Left lung (tissue), 10 donors: ENCODE measurements around the gene C13orf46. TPM values are rescaled to one million over a fixed set of nuclear protein-coding genes. Genes with fewer than 3 reads are reported as not detected.

Experiments
- ATAC-seq: fragments of 200-7000 bp; cut with Tn5 transposase; one replicate; pipeline ENCODE4 v1.9.1; 2020; ENCODE audit warnings: moderate library complexity
- DNase-seq, 4 donors: peaks; one replicate each; pipeline ENCODE4 v3.0.0-alpha.2; 2013 to 2020
- H3K27ac ChIP-seq, 2 donors: fragments of 200-600 bp; sonication (generic) in 1 of 2; one replicate each; pipeline versions ENCODE4 v1.5.0 to v1.8.0; 2020 to 2021
- H3K27me3 ChIP-seq, 2 donors: fragments of 200-600 bp; sonication (generic) in 1 of 2; one replicate each; pipeline versions ENCODE4 v1.5.0 to v1.8.0; 2020 to 2021
- H3K36me3 ChIP-seq, 2 donors: fragments of 200-600 bp; sonication (generic) in 1 of 2; one replicate each; pipeline versions ENCODE4 v1.5.0 to v1.8.0; 2020 to 2021
- H3K4me1 ChIP-seq, 2 donors: fragments of 200-600 bp; one replicate each; pipeline ENCODE4 v1.8.0; 2021
- H3K4me3 ChIP-seq, 2 donors: fragments of 200-600 bp; sonication (generic) in 1 of 2; one replicate each; pipeline versions ENCODE4 v1.5.0 to v1.8.0; 2020 to 2021; ENCODE audit warnings: mild to moderate bottlenecking in 1 of 2
- H3K9me3 ChIP-seq, 2 donors: fragments of 200-600 bp; sonication (generic) in 1 of 2; one replicate each; pipeline versions ENCODE4 v1.5.0 to v1.8.0; 2020 to 2021
- intact Hi-C, 2 donors: fragments of 100-400 bp; cut with DNase I; formaldehyde crosslinking; loops; one replicate each; pipeline versions ENCODE4 v1.11.2 to v1.14.2; 2022
- polyA plus RNA-seq, 6 donors: library from polyadenylated mRNA; unstranded; fragments of 120-200 nt; gene quantifications; one replicate each; pipeline ENCODE4 v1.2.1, GENCODE V29; 2013; ENCODE audit not compliant: insufficient read length in 6 of 6
- total RNA-seq, 2 donors: library from RNA; stranded (reverse); fragmentation: NEBNext Ultra II Directional; extraction: Animal tissue kit (Norgen Biotek cat#: 25700); gene quantifications; one replicate each; pipeline ENCODE4 v1.2.1, GENCODE V29; 2021
- TF ChIP-seq, protein P1 (sequence below), 2 donors: fragments of 200-600 bp; sonication (generic) in 1 of 2; IDR thresholded peaks; one replicate each; pipeline versions ENCODE4 v1.5.0 to v1.8.0; 2021; ENCODE audit warnings: antibody characterized with exemption in 2 of 2
- donor health status: DM: no; HTN: yes; CAD: no.
- donor health status: DM: no; HTN: no; CAD: no.

C13orf46 gene
- total and polyA plus RNA-seq, 8 donors: 0.10 to 7.5 (median 0.29) TPM

GRCh38 chr13:113969973-113970611 lies 3.8 kb downstream of the C13orf46 start:
- Histone ChIP-seq H3K36me3 (peaks cover 0 to 8% of the 10 kb centered on the region in 2 donors), H3K4me3 (peak overlapping the region in 1 of 2 donors; percentile 11), H3K9me3 (no peaks in the 10 kb centered on the region), H3K4me1 (peaks cover 0 to 6% of the 10 kb centered on the region in 2 donors), H3K27ac (peak overlapping the region; percentile 74 to 76), H3K27me3 (no peaks in the 10 kb centered on the region)
- TF ChIP-seq, protein P1, sequence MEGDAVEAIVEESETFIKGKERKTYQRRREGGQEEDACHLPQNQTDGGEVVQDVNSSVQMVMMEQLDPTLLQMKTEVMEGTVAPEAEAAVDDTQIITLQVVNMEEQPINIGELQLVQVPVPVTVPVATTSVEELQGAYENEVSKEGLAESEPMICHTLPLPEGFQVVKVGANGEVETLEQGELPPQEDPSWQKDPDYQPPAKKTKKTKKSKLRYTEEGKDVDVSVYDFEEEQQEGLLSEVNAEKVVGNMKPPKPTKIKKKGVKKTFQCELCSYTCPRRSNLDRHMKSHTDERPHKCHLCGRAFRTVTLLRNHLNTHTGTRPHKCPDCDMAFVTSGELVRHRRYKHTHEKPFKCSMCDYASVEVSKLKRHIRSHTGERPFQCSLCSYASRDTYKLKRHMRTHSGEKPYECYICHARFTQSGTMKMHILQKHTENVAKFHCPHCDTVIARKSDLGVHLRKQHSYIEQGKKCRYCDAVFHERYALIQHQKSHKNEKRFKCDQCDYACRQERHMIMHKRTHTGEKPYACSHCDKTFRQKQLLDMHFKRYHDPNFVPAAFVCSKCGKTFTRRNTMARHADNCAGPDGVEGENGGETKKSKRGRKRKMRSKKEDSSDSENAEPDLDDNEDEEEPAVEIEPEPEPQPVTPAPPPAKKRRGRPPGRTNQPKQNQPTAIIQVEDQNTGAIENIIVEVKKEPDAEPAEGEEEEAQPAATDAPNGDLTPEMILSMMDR (IDR thresholded peaks at IDR 0.05): no peak
- DNase-seq: peak in 3 of 4 donors; percentile 47 to 87 (median 72)
- peak; percentile 92 for ATAC-seq
- intact Hi-C loops: no loop called here

DNA sequence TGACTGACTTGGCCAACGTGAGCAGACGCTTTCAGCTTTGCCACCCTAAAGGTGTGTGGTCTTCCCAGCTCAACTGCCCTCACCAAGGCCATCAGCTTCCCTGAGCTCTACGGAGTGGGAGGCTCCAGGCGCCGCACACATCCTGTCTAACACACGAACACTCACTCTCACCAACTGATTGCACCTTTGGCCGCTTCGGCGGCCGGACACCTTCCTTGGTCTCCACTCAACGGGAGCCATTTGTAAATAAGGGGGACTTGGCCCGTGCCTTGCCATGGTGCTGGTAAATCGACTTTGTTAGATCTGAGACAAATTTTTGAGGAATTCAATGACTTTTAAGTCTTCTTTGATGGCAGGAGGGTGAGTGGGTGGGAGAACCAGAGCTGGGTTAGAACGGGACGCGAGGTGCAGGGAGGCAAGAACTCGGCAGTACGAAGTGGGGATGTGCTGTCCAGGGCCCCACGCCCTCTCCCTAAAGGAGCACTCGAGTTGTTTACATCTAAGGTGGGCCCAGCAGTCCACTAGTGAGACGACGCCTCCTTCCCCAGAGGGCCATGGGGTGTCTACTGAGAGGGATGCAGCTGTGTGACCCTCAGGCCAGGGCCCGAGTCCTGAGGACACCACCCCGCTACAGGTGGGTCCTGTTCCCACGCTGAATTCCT lies 4.4 kb downstream of the C13orf46 start:
- peak in 2 of 4 donors; percentile 24 to 57 for DNase-seq

GRCh38 chr13:113968463-113969310 lies 5.2 kb downstream of the C13orf46 start:
- H3K27me3 ChIP-seq: no peaks in the 10 kb centered on the region
- no peaks in the 10 kb centered on the region for H3K36me3 ChIP-seq
- intact Hi-C loops: no loop called here
- DNase-seq: peak in 2 of 4 donors; percentile 25 to 26
- H3K27ac ChIP-seq: no peak overlapping the region
- no peaks in the 10 kb centered on the region for H3K9me3 ChIP-seq
- H3K4me1 ChIP-seq: peaks cover 0 to 6% of the 10 kb centered on the region in 2 donors
- TF ChIP-seq, protein P1 (IDR thresholded peaks at IDR 0.05): no peak
- no peak for ATAC-seq
- H3K4me3 ChIP-seq: no peak overlapping the region

More for the DNA sequence above, 4.4 kb downstream of the C13orf46 start:
- no peak for ATAC-seq
- intact Hi-C loops: no loop called here
- TF ChIP-seq, protein P1 (IDR thresholded peaks at IDR 0.05): no peak
- Histone ChIP-seq H3K36me3 (peaks cover 0 to 2% of the 10 kb centered on the region in 2 donors), H3K4me1 (peaks cover 0 to 6% of the 10 kb centered on the region in 2 donors), H3K27ac (peak overlapping the region; percentile 62 to 74), H3K9me3 (no peaks in the 10 kb centered on the region), H3K4me3 (peak overlapping the region in 1 of 2 donors; percentile 11), H3K27me3 (no peaks in the 10 kb centered on the region)

- Histone ChIP-seq H3K4me1 (peaks cover 0 to 6% of the 10 kb centered on the region in 2 donors), H3K9me3 (no peaks in the 10 kb centered on the region), H3K4me3 (no peak overlapping the region), H3K27ac (no peak overlapping the region), H3K36me3 (no peaks in the 10 kb centered on the region), H3K27me3 (no peaks in the 10 kb centered on the region)
- no peak for ATAC-seq
- peak in 2 of 4 donors; percentile 22 to 53 for DNase-seq
- intact Hi-C loops: no loop called here
- TF ChIP-seq, protein P1 (IDR thresholded peaks at IDR 0.05): no peak
Measured at GRCh38 chr13:113967729-113968462, 6.0 kb downstream of the C13orf46 start.
